ENCODE measurements around the gene YBX2.
A peak's percentile ranks its signal among the peaks of the same experiment; 100 is the strongest.

DNA sequence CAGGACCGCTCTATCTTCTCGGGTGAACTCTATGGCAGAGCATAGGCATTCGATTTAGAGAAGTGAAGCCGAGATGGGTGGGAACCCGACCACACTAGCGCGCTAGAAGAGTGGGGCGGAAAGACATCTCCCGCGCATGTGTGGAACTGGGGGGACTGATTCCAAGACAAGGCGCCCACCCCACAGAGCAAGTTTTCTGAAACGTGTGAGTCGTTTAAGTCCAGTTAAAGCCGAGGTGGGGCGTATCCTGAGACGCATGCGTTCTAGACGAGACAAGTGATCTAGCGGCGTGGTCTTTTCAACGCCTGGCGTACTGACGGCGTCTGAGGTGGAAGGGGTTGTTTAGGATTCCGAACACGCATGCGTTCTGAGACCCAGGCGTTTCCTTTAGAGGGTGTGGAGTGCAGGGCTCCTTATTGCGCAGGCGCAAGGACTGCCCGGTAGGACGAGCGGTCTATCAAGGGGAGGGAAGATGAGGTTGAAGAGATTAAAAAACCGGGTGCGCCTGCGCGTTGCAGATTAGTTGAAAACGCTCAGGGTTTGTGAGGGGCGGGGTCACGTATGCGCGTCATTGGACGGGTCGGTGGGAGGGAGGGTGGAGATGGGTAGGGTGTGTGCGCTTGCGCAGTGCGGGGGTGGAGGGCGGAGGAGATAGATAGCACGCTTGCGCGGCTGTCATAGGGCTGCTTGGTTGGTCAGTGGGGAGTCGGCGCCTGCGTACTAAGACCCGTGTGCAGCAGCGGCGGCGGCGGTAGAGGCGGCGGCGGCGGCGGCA is 12.7 kb upstream of the YBX2 start, which contains the start of gene EIF5A:
- TF ChIP-seq CTCF (IDR thresholded peaks at IDR 0.05; ENCODE audit: insufficient read depth, low read length) (no peak), GABPA (IDR thresholded peaks at IDR 0.05; ENCODE audit: low read depth) (no peak), POLR2AphosphoS5 (IDR thresholded peaks at IDR 0.05; ENCODE audit: low read depth) (peak; percentile 65)
- TF ChIP-seq, protein P1, sequence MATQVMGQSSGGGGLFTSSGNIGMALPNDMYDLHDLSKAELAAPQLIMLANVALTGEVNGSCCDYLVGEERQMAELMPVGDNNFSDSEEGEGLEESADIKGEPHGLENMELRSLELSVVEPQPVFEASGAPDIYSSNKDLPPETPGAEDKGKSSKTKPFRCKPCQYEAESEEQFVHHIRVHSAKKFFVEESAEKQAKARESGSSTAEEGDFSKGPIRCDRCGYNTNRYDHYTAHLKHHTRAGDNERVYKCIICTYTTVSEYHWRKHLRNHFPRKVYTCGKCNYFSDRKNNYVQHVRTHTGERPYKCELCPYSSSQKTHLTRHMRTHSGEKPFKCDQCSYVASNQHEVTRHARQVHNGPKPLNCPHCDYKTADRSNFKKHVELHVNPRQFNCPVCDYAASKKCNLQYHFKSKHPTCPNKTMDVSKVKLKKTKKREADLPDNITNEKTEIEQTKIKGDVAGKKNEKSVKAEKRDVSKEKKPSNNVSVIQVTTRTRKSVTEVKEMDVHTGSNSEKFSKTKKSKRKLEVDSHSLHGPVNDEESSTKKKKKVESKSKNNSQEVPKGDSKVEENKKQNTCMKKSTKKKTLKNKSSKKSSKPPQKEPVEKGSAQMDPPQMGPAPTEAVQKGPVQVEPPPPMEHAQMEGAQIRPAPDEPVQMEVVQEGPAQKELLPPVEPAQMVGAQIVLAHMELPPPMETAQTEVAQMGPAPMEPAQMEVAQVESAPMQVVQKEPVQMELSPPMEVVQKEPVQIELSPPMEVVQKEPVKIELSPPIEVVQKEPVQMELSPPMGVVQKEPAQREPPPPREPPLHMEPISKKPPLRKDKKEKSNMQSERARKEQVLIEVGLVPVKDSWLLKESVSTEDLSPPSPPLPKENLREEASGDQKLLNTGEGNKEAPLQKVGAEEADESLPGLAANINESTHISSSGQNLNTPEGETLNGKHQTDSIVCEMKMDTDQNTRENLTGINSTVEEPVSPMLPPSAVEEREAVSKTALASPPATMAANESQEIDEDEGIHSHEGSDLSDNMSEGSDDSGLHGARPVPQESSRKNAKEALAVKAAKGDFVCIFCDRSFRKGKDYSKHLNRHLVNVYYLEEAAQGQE (IDR thresholded peaks at IDR 0.05; ENCODE audit: insufficient replicate concordance, low read depth), result no peak

All from HL-60 (cell line).